ENCODE data around the gene R3HDM2. TPM values are rescaled to one million over a fixed set of nuclear protein-coding genes. Genes with fewer than 3 reads are reported as not detected.
"Not testable (repeated sequence)": the region's sequence is repeated elsewhere in the genome, so short reads cannot be mapped to it uniquely, and the experiment has no call there.

Gene R3HDM2
- total RNA-seq, 4 donors from 2014 or later = 24.2 to 47.3 (median 26.7) TPM

DNA sequence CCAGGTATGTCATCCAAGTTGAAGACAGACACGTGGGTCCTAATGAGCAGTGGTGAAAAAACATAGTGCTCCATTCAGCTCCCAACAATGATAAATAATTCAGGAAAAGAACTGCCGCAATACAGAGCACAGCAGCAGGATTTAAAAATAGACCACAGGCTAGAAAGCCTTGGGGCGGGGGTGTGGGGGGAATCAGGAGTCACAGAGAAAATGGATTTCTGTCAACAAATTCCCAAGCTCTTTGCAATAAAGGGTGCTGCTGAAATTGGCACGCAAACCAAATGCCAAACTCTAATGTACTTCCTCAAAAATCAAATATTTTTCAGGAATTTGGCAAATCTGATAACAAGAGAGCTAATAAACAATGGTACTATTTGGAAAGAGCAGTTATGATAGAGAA, 58.6 kb downstream of the R3HDM2 start:
- DNase-seq (ENCODE audit: low spot score) (no peak), ATAC-seq (ENCODE audit: low FRiP score) (no peak)
- TF ChIP-seq, protein P1, sequence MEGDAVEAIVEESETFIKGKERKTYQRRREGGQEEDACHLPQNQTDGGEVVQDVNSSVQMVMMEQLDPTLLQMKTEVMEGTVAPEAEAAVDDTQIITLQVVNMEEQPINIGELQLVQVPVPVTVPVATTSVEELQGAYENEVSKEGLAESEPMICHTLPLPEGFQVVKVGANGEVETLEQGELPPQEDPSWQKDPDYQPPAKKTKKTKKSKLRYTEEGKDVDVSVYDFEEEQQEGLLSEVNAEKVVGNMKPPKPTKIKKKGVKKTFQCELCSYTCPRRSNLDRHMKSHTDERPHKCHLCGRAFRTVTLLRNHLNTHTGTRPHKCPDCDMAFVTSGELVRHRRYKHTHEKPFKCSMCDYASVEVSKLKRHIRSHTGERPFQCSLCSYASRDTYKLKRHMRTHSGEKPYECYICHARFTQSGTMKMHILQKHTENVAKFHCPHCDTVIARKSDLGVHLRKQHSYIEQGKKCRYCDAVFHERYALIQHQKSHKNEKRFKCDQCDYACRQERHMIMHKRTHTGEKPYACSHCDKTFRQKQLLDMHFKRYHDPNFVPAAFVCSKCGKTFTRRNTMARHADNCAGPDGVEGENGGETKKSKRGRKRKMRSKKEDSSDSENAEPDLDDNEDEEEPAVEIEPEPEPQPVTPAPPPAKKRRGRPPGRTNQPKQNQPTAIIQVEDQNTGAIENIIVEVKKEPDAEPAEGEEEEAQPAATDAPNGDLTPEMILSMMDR (IDR thresholded peaks at IDR 0.05) = no peak

- ATAC-seq (ENCODE audit: low FRiP score) (no peak), DNase-seq (ENCODE audit: low spot score) (no peak)
- TF ChIP-seq, protein P1 (IDR thresholded peaks at IDR 0.05) = no peak
Measured at GRCh38 chr12:57370696-57371095, 60.1 kb downstream of the R3HDM2 start.

DNA sequence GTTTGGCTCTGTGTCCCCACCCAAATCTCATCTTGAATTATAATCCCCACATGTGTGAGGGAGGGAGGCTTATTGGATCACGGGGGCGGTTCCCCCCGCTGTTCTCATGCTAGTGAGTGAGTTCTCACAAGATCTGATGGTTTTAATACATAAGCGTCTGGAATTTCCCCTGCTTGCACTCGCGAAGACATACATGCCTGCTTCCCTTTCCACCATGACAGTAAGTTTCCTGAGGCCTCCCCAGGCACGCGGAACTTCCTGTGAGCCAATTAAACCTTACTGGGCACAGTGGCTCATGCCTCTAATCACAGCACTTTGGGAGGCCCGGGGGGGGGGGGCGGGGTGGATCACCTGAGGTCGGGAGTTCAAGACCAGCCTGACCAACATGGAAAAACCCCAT, 60.8 kb downstream of the R3HDM2 start:
- TF ChIP-seq, protein P1 (IDR thresholded peaks at IDR 0.05) = no peak
- no peak for DNase-seq (ENCODE audit: low spot score)
- ATAC-seq (ENCODE audit: low FRiP score) = no peak

- no peak for DNase-seq (ENCODE audit: low spot score)
- no peak for ATAC-seq (ENCODE audit: low FRiP score)
- TF ChIP-seq, protein P1 (IDR thresholded peaks at IDR 0.05) = no peak
Measured at GRCh38 chr12:57369202-57369601, 61.6 kb downstream of the R3HDM2 start.

DNA sequence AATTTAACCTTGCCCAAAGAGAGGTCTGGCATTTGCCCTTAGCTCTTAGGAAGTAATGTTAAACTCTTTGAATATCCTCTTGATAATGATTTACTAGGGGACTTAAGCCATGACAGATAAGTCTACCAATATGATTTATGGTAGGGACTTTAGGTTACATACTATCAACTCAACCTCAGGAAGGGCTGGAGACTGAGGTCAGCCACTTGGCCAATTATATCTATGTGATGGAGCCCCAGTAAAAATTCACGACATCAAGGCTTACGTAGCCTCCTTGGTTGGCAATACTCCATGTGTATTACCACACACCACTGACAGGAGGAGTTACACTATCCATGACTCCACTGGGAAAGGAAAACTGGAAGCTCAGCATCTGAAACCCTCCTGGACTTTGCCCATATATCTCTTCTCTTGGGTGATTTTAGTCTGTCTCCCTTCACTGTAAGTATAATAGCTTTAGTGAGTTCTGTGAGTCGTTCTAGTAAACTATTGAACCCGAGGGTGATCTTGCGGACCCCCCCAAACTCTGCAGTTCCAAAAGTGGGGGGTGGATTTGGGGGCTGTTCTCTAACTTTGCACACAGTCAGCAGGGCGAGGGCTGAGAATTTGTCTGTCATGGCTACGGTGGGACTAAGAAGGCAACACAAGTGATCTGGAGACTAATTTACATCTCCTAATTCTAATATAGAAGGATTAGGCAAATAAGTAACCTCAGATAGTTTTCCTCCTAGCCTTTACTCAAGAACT, 62.3 kb downstream of the R3HDM2 start:
- DNase-seq (ENCODE audit: low spot score) = no peak
- TF ChIP-seq, protein P1 (IDR thresholded peaks at IDR 0.05) = no peak
- no peak for ATAC-seq (ENCODE audit: low FRiP score)

GRCh38 chr12:57367121-57367520, 63.7 kb downstream of the R3HDM2 start:
- no peak for ATAC-seq (ENCODE audit: low FRiP score)
- DNase-seq (ENCODE audit: low spot score) = no peak
- TF ChIP-seq, protein P1 (IDR thresholded peaks at IDR 0.05) = no peak

DNA sequence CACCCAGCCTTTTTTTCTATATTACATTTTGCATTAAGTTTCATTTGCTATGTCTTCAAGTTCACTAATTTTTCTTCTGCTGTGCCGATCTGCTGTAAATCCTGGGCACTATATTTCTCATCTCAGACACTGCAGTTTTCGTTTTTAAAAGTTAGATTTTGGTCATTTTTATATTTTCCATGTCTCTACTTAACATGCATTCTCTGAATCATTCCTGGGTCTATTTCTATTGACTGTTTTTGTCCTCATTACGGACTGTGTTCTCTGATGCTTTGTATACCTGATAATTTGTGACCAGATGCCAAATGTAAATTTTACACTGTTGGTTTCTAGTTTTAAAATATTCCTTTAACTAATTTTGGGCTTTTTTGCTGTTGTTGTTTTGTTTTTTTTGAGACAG, 64.5 kb downstream of the R3HDM2 start:
- ATAC-seq (ENCODE audit: low FRiP score) = no peak
- TF ChIP-seq, protein P1 (IDR thresholded peaks at IDR 0.05) = no peak
- DNase-seq (ENCODE audit: low spot score) = no peak

- not testable (repeated sequence) for DNase-seq (ENCODE audit: low spot score); ATAC-seq (ENCODE audit: low FRiP score)
Measured at GRCh38 chr12:57364156-57364555, 66.7 kb downstream of the R3HDM2 start.
